HepG2 (cell line): ENCODE results near the gene CRIM1. TPM values are rescaled to one million over a fixed set of nuclear protein-coding genes. Genes with fewer than 3 reads are reported as not detected.

Experiments
- CENPT ChIP-seq: sonication (generic); formaldehyde crosslinking; IDR thresholded peaks from 2 replicates; pipeline ENCODE4 v1.8.0; 2022; ENCODE audit warnings: low read depth, mild to moderate bottlenecking, moderate library complexity, missing genetic modification reagents
- HINFP ChIP-seq: sonication (generic); formaldehyde crosslinking; IDR thresholded peaks from 2 replicates; pipeline ENCODE4 v1.4.0; 2020; ENCODE audit warnings: low read depth, mild to moderate bottlenecking, missing genetic modification reagents
- HOXA5 ChIP-seq: sonication (generic); formaldehyde crosslinking; IDR thresholded peaks from 2 replicates; pipeline ENCODE4 v1.4.0; 2020; ENCODE audit warnings: missing genetic modification reagents
- MED1 ChIP-seq: sonication (generic); formaldehyde crosslinking; IDR thresholded peaks from 2 replicates; pipeline ENCODE4 v1.4.0; 2020; ENCODE audit warnings: missing genetic modification reagents
- MTF1 ChIP-seq: sonication (generic); formaldehyde crosslinking; IDR thresholded peaks from 2 replicates; pipeline ENCODE4 v1.5.0; 2020; ENCODE audit warnings: missing genetic modification reagents
- MZF1 ChIP-seq: sonication (generic); formaldehyde crosslinking; IDR thresholded peaks from 2 replicates; pipeline ENCODE4 v1.8.1; 2023; ENCODE audit warnings: mild to moderate bottlenecking, missing genetic modification reagents, borderline replicate concordance
- NFYB ChIP-seq: sonication (generic); formaldehyde crosslinking; IDR thresholded peaks from 2 replicates; pipeline ENCODE4 v1.4.0; 2020; ENCODE audit warnings: missing genetic modification reagents
- NONO ChIP-seq, 2 experiments: fragments of 450-650 bp in 1 of 2; sonication (generic) in 1 of 2; formaldehyde crosslinking in 1 of 2; IDR thresholded peaks in 1 of 2; conservative IDR thresholded peaks in 1 of 2; 2 replicates each; pipeline versions ENCODE4 v1.6.1 to v1.8.0; 2017 to 2022; ENCODE audit warnings: mild to moderate bottlenecking in 1 of 2, missing genetic modification reagents in 1 of 2, moderate library complexity in 1 of 2
- PRMT3 ChIP-seq: sonication (generic); formaldehyde crosslinking; IDR thresholded peaks from 2 replicates; pipeline ENCODE4 v1.8.1; 2022; ENCODE audit warnings: low read depth, mild to moderate bottlenecking, moderate library complexity, missing genetic modification reagents, borderline replicate concordance
- RAD51 ChIP-seq: fragments of 450-650 bp; IDR thresholded peaks from 2 replicates; pipeline ENCODE4 v1.6.1; 2016; ENCODE audit warnings: borderline replicate concordance
- ZNF446 ChIP-seq: sonication (generic); formaldehyde crosslinking; IDR thresholded peaks from 2 replicates; pipeline ENCODE4 v1.5.0; 2020; ENCODE audit warnings: mild to moderate bottlenecking, missing genetic modification reagents
- ZNF652 ChIP-seq: IDR thresholded peaks from 2 replicates; pipeline ENCODE4 v1.6.1; 2016; ENCODE audit warnings: low read depth, borderline replicate concordance
- ZNF670 ChIP-seq: sonication (generic); formaldehyde crosslinking; IDR thresholded peaks from 2 replicates; pipeline ENCODE4 v1.8.0; 2022; ENCODE audit warnings: mild to moderate bottlenecking, missing genetic modification reagents, borderline replicate concordance
- ZNF761 ChIP-seq: sonication (generic); formaldehyde crosslinking; conservative IDR thresholded peaks from 2 replicates; pipeline ENCODE4 v1.4.0; 2020; ENCODE audit warnings: mild to moderate bottlenecking, missing genetic modification reagents
- polyA plus RNA-seq, 8 experiments: library from polyadenylated mRNA; depleted of rRNA in 3 of 8; stranded (reverse) in 7 of 8; unstranded in 1 of 8; fragments of >200 nt; fragmentation: Illumina TruSeq in 4 of 8; extraction: Trizol in 4 of 8; gene quantifications; 2 replicates each; pipeline versions ENCODE4 v1.2.1 to v1.2.3, GENCODE V29; 2011 to 2016; ENCODE audit warnings: low read depth in 4 of 8, missing spikeins in 1 of 8, mixed read lengths in 1 of 8; ENCODE audit not compliant: insufficient read depth in 1 of 8
- total RNA-seq, 5 experiments: library from RNA; depleted of rRNA; stranded (reverse); fragments of >200 nt; fragmentation: Illumina TruSeq; extraction: Trizol; gene quantifications; 2 replicates each; pipeline ENCODE4 v1.2.3, GENCODE V29; 2016; ENCODE audit warnings: low read depth in 1 of 5
- TF ChIP-seq, protein P1 (sequence below): sonication (generic); formaldehyde crosslinking; IDR thresholded peaks from 2 replicates; pipeline ENCODE4 v1.8.1; 2023; ENCODE audit warnings: mild to moderate bottlenecking, moderate library complexity, missing genetic modification reagents
- TF ChIP-seq, protein P2 (sequence below): sonication (generic); formaldehyde crosslinking; IDR thresholded peaks from 2 replicates; pipeline ENCODE4 v1.8.0; 2022; ENCODE audit warnings: mild to moderate bottlenecking, missing genetic modification reagents, moderate library complexity
- TF ChIP-seq, protein P3 (sequence below): sonication (generic); formaldehyde crosslinking; IDR thresholded peaks from 2 replicates; pipeline ENCODE4 v1.5.0; 2020; ENCODE audit warnings: mild to moderate bottlenecking, missing genetic modification reagents

Gene CRIM1
- total and polyA plus RNA-seq, 2 of the 13 experiments (the other 11 are each of a cell fraction or from before 2014, with no cell fraction given): 39.1 to 69.9 TPM

GRCh38 chr2:36355151-36355889, at the start of gene CRIM1 (continued):
- 0 out of 2 replicates have a peak, but pooled peaks have one; percentile 43 for TF ChIP-seq HINFP (CRISPR knock-in tag)
- no peak for TF ChIP-seq NONO (IDR thresholded peaks at IDR 0.05)
- TF ChIP-seq NONO (CRISPR knock-in tag; conservative IDR thresholded peaks at IDR 0.05): peak; percentile 59
- TF ChIP-seq MZF1 (CRISPR knock-in tag): no peak
- TF ChIP-seq CENPT (CRISPR knock-in tag): 0 out of 2 replicates have a peak, but pooled peaks have one; percentile 43
- no peak for TF ChIP-seq RAD51
- TF ChIP-seq ZNF761 (CRISPR knock-in tag): 0 out of 2 replicates have a peak, but pooled peaks have one; percentile 23
- TF ChIP-seq ZNF446 (CRISPR knock-in tag): 0 out of 2 replicates have a peak, but pooled peaks have one; percentile 63
- TF ChIP-seq NFYB (CRISPR knock-in tag): 0 out of 2 replicates have a peak, but pooled peaks have one; percentile 2
- TF ChIP-seq, protein P1, sequence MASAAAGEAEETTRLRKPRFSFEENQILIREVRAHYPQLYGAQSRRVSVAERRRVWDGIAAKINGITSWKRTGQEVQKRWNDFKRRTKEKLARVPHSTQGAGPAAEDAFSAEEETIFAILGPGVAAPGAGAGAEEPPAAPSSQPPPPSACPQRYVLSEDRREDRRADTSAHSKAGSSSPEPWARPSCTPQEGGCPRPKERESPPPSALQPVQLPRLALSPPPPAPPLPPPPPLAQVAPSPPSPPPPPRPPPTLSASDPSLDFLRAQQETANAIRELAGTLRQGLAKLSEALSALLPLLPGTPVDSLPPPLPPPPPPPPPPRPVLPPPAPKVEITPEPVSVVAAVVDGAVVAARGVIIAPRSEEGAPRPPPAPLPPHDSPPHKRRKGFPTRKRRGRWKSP (CRISPR knock-in tag): peak; percentile 72
- TF ChIP-seq, protein P2, sequence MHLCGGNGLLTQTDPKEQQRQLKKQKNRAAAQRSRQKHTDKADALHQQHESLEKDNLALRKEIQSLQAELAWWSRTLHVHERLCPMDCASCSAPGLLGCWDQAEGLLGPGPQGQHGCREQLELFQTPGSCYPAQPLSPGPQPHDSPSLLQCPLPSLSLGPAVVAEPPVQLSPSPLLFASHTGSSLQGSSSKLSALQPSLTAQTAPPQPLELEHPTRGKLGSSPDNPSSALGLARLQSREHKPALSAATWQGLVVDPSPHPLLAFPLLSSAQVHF (CRISPR knock-in tag): no peak
- no peak for TF ChIP-seq ZNF652 (CRISPR knock-in tag)
- no peak for TF ChIP-seq MTF1 (CRISPR knock-in tag)
- TF ChIP-seq, protein P3, sequence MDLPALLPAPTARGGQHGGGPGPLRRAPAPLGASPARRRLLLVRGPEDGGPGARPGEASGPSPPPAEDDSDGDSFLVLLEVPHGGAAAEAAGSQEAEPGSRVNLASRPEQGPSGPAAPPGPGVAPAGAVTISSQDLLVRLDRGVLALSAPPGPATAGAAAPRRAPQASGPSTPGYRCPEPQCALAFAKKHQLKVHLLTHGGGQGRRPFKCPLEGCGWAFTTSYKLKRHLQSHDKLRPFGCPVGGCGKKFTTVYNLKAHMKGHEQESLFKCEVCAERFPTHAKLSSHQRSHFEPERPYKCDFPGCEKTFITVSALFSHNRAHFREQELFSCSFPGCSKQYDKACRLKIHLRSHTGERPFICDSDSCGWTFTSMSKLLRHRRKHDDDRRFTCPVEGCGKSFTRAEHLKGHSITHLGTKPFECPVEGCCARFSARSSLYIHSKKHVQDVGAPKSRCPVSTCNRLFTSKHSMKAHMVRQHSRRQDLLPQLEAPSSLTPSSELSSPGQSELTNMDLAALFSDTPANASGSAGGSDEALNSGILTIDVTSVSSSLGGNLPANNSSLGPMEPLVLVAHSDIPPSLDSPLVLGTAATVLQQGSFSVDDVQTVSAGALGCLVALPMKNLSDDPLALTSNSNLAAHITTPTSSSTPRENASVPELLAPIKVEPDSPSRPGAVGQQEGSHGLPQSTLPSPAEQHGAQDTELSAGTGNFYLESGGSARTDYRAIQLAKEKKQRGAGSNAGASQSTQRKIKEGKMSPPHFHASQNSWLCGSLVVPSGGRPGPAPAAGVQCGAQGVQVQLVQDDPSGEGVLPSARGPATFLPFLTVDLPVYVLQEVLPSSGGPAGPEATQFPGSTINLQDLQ (CRISPR knock-in tag): peak; percentile 26; the same call in 1 of the 2 replicates
- 0 out of 2 replicates have a peak, but pooled peaks have one; percentile 54 for TF ChIP-seq PRMT3 (CRISPR knock-in tag)
- TF ChIP-seq MED1 (CRISPR knock-in tag): peak; percentile 29; the same call in 1 of the 2 replicates
- peak; percentile 51; the same call in 1 of the 2 replicates for TF ChIP-seq HOXA5 (CRISPR knock-in tag)
- TF ChIP-seq ZNF670 (CRISPR knock-in tag): no peak
